Ishikawa (cell line): ENCODE data around the gene TENM3.

Experiments
- EGR1 ChIP-seq: IDR thresholded peaks from 2 replicates; pipeline ENCODE4 v1.6.1; 2012
- EP300 ChIP-seq: IDR thresholded peaks from 2 replicates; pipeline ENCODE4 v1.6.1; 2012; ENCODE audit warnings: borderline replicate concordance
- FOXM1 ChIP-seq: IDR thresholded peaks from 2 replicates; pipeline ENCODE4 v1.6.1; 2012; ENCODE audit warnings: low read depth, borderline replicate concordance
- MAX ChIP-seq: IDR thresholded peaks from 2 replicates; pipeline ENCODE4 v1.6.1; 2012
- NFIC ChIP-seq: IDR thresholded peaks from 2 replicates; pipeline ENCODE4 v1.6.1; 2012
- RAD21 ChIP-seq: IDR thresholded peaks from 2 replicates; pipeline ENCODE4 v1.6.1; 2012; ENCODE audit warnings: low read depth
- TAF1 ChIP-seq: IDR thresholded peaks from 2 replicates; pipeline ENCODE4 v1.6.1; 2012; ENCODE audit warnings: low read depth, mild to moderate bottlenecking
- TCF12 ChIP-seq: IDR thresholded peaks from 2 replicates; pipeline ENCODE4 v1.6.1; 2012; ENCODE audit warnings: low read depth
- USF1 ChIP-seq: IDR thresholded peaks from 2 replicates; pipeline ENCODE4 v1.6.1; 2012
- YY1 ChIP-seq: IDR thresholded peaks from 2 replicates; pipeline ENCODE4 v1.6.1; 2012; ENCODE audit warnings: low read depth

- no peak for TF ChIP-seq RAD21
- TF ChIP-seq YY1, result no peak
- no peak for TF ChIP-seq MAX
- no peak for TF ChIP-seq EP300
- no peak for TF ChIP-seq NFIC
- TF ChIP-seq TAF1, result no peak
- TF ChIP-seq EGR1, result no peak
- no peak for TF ChIP-seq FOXM1
- TF ChIP-seq USF1, result no peak
- no peak for TF ChIP-seq TCF12
Measured at GRCh38 chr4:182202650-182203049, 40.6 kb upstream of the TENM3 start.
